Vagina (tissue), 2 donors: ENCODE results near the gene CACNA1C. TPM values are rescaled to one million over a fixed set of nuclear protein-coding genes. Genes with fewer than 3 reads are reported as not detected.

Experiments
- DNase-seq, 2 donors: peaks; one replicate each; pipeline ENCODE4 v3.0.0-alpha.2; 2017; ENCODE audit errors: extremely low spot score in 2 of 2
- H3K27ac ChIP-seq: fragments of 200-600 bp; sonication (generic); one replicate; pipeline ENCODE4 v1.5.1; 2019
- H3K27me3 ChIP-seq: fragments of 200-600 bp; sonication (generic); one replicate; pipeline ENCODE4 v1.5.1; 2019
- H3K36me3 ChIP-seq, 2 donors: fragments of 200-600 bp; sonication (generic); one replicate each; pipeline ENCODE4 v1.5.1; 2017 to 2019
- H3K4me1 ChIP-seq: fragments of 200-600 bp; sonication (generic); one replicate; pipeline ENCODE4 v1.5.1; 2019
- H3K4me3 ChIP-seq, 2 donors: fragments of 200-600 bp; sonication (generic); 1 replicate in 1 of 2; 2 replicates in 1 of 2; pipeline ENCODE4 v1.5.1; 2016 to 2019
- H3K9me3 ChIP-seq: fragments of 200-600 bp; sonication (generic); one replicate; pipeline ENCODE4 v1.5.1; 2019
- POLR2A ChIP-seq, 2 donors: fragments of 450-650 bp; IDR thresholded peaks; one replicate each; pipeline ENCODE4 v1.6.1; 2017; ENCODE audit warnings: antibody characterized with exemption in 2 of 2, mild to moderate bottlenecking in 2 of 2, moderate library complexity in 2 of 2
- POLR2AphosphoS5 ChIP-seq, 2 donors: sonication (generic); formaldehyde crosslinking; IDR thresholded peaks; one replicate each; pipeline ENCODE4 v1.9.0; 2017; ENCODE audit warnings: antibody characterized with exemption in 2 of 2, mild to moderate bottlenecking in 2 of 2, low read depth in 1 of 2; ENCODE audit not compliant: insufficient read depth in 1 of 2
- intact Hi-C: fragments of 100-400 bp; cut with DNase I; formaldehyde crosslinking; loops from one replicate; pipeline ENCODE4 v1.15.1; 2023
- total RNA-seq: library from RNA; depleted of rRNA; stranded (reverse); fragments of >200 nt; gene quantifications from one replicate; pipeline ENCODE4 v1.2.3, GENCODE V29; 2016
- TF ChIP-seq, protein P1 (sequence below), 3 experiments: fragments of 450-650 bp in 2 of 3; fragments of 200-600 bp in 1 of 3; sonication (generic) in 1 of 3; IDR thresholded peaks; one replicate each; pipeline ENCODE4 v1.5.1; 2017 to 2019; ENCODE audit warnings: antibody characterized with exemption in 3 of 3, mild to moderate bottlenecking in 2 of 3, moderate library complexity in 2 of 3

Gene CACNA1C
- total RNA-seq, 1 donor from 2014 or later, result 9.8 TPM

DNA sequence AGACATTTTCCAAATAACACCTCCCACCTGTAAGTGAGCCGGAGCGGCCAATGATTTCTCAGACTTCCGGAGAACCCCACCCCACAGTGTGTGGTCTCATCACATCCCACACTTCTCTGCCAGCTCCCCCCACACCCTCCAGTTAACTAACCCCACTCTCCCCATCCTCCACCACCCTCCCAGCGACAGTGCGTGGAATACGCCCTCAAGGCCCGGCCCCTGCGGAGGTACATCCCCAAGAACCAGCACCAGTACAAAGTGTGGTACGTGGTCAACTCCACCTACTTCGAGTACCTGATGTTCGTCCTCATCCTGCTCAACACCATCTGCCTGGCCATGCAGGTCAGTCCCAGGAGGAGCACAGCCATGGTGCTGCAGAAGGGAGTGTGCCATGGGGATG, 557.6 kb downstream of the CACNA1C start:
- DNase-seq, result no peak
- peaks cover 0 to 5% of the 10 kb centered on the region in 2 donors for H3K36me3 ChIP-seq
- TF ChIP-seq POLR2A (IDR thresholded peaks at IDR 0.05) (no peak), POLR2AphosphoS5 (IDR thresholded peaks at IDR 0.05; ENCODE audit: insufficient read depth in 1 of 2, low read depth in 1 of 2) (no peak)
- TF ChIP-seq, protein P1, sequence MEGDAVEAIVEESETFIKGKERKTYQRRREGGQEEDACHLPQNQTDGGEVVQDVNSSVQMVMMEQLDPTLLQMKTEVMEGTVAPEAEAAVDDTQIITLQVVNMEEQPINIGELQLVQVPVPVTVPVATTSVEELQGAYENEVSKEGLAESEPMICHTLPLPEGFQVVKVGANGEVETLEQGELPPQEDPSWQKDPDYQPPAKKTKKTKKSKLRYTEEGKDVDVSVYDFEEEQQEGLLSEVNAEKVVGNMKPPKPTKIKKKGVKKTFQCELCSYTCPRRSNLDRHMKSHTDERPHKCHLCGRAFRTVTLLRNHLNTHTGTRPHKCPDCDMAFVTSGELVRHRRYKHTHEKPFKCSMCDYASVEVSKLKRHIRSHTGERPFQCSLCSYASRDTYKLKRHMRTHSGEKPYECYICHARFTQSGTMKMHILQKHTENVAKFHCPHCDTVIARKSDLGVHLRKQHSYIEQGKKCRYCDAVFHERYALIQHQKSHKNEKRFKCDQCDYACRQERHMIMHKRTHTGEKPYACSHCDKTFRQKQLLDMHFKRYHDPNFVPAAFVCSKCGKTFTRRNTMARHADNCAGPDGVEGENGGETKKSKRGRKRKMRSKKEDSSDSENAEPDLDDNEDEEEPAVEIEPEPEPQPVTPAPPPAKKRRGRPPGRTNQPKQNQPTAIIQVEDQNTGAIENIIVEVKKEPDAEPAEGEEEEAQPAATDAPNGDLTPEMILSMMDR (IDR thresholded peaks at IDR 0.05), result no peak
- H3K27me3 ChIP-seq, result no peaks in the 10 kb centered on the region
- intact Hi-C loops, result no loop called here
- no peak overlapping the region for H3K4me3 ChIP-seq
- H3K27ac ChIP-seq, result no peak overlapping the region
- no peaks in the 10 kb centered on the region for H3K9me3 ChIP-seq
- peaks cover 20% of the 10 kb centered on the region for H3K4me1 ChIP-seq

DNA sequence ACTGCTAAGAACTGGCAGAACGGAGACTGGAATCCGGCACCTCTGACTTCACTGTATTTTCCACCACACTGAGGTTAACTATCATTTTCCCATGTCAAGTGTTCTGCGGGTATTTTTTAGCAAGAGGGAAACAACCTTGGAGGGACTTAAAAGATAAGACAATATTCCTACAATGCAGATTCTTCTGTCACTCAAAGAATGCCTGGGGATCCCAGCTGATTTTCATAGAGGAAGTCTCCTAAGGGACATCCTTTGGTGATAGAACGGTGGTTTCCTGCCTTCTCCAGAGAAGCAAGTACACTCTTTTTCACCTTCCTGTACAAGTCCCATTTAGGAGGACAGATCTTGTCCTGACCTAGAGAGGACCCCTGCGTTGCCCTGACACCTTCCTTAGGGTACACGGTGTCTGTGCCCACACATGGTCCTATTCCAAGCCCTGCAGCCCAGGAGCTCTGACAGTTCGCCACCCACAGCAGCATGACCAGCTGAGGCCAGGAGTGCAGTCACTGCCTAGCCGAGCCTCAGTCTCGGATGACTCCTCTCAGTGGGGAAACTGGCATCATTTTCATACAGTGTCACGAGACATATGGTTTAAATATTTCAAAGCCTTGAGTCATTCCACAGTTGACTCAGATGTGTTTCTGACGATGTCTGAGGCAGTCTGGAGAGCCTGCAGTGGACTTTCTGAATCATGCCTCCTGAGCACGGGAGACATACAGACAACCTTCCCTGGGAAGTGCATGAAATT, 560.7 kb downstream of the CACNA1C start:
- H3K36me3 ChIP-seq, result peaks cover 0 to 5% of the 10 kb centered on the region in 2 donors
- H3K27ac ChIP-seq, result peak overlapping the region; percentile 77
- intact Hi-C loops, result no loop called here

DNA sequence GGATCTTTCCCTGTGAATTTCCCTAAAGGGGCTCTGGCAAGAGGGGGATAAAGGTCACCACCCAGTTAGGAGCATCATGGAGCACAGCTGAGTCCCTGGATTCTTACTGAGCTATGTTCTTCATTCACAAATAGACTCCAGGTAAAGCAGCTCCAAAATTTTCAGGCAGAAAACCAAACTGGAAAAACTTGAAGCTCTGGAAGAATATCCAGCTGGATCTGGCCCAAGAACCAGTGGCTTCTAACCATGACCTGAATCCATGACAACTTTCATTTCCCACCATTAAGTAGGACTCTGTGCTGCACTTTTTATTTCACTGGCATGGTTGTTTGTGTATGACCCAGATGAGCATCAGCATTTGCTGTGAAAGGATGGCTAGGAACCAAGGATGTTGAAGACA, 561.6 kb downstream of the CACNA1C start:
- Histone ChIP-seq H3K4me3 (no peak overlapping the region), H3K27me3 (no peaks in the 10 kb centered on the region), H3K27ac (peak overlapping the region; percentile 77), H3K4me1 (peaks cover 20% of the 10 kb centered on the region), H3K36me3 (peaks cover 0 to 5% of the 10 kb centered on the region in 2 donors), H3K9me3 (no peaks in the 10 kb centered on the region)
- no peak for DNase-seq
- intact Hi-C loops, result no loop called here
- no peak for TF ChIP-seq POLR2AphosphoS5 (IDR thresholded peaks at IDR 0.05; ENCODE audit: insufficient read depth in 1 of 2, low read depth in 1 of 2)
- TF ChIP-seq, protein P1 (IDR thresholded peaks at IDR 0.05), result no peak
- TF ChIP-seq POLR2A (IDR thresholded peaks at IDR 0.05), result no peak

More for the DNA sequence above, 560.7 kb downstream of the CACNA1C start:
- TF ChIP-seq, protein P1 (IDR thresholded peaks at IDR 0.05), result no peak
- TF ChIP-seq POLR2AphosphoS5 (IDR thresholded peaks at IDR 0.05; ENCODE audit: insufficient read depth in 1 of 2, low read depth in 1 of 2), result peak; percentile 62 to 74
- Histone ChIP-seq H3K4me1 (peaks cover 20% of the 10 kb centered on the region), H3K9me3 (no peaks in the 10 kb centered on the region), H3K4me3 (no peak overlapping the region), H3K27me3 (no peaks in the 10 kb centered on the region)
- peak in 1 of 2 donors; percentile 89 for DNase-seq

DNA sequence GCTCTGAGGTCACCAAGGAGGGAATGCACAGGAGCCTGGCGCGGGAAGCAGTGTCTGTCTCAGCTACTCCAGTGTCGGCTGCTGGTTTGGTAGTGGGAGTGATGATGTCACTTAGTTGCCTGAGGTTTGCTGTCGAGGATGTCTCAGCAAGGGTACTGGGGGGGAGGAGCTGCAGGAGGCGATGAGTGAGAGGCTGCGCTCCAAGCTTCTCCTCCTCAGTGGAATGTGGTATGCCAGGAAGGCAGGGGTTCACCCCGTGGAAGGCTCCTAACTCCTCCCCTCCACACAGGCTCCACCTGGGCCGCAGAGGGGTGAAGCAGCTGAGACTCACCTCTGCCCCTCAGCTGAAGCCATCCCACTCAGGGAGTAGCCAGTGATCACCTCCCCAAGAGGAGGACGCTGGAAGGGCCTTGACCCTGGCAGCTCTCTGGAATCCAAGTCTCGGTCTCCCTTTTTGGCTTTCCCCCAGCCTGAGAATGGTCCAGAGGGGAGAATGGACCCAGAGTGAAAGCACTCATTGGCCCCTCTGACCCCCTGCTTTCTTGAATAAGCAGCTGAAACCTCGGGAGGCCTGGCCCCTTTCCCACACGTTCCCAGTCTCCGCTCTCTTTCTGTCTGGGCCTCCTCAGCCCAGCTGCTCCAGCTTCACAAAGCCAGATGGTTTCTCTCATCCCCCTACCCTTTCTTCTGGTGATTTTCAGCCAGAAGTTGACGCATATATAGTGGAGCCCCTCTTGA, 563.0 kb downstream of the CACNA1C start:
- H3K36me3 ChIP-seq, result no peaks in the 10 kb centered on the region
- intact Hi-C loops, result no loop called here
- no peak overlapping the region for H3K4me3 ChIP-seq
- no peak for DNase-seq
- H3K4me1 ChIP-seq, result peaks cover 20% of the 10 kb centered on the region
- no peaks in the 10 kb centered on the region for H3K27me3 ChIP-seq
- no peak overlapping the region for H3K27ac ChIP-seq
- TF ChIP-seq, protein P1 (IDR thresholded peaks at IDR 0.05), result no peak
- no peak for TF ChIP-seq POLR2AphosphoS5 (IDR thresholded peaks at IDR 0.05; ENCODE audit: insufficient read depth in 1 of 2, low read depth in 1 of 2)
- no peak for TF ChIP-seq POLR2A (IDR thresholded peaks at IDR 0.05)
- H3K9me3 ChIP-seq, result no peaks in the 10 kb centered on the region

DNA sequence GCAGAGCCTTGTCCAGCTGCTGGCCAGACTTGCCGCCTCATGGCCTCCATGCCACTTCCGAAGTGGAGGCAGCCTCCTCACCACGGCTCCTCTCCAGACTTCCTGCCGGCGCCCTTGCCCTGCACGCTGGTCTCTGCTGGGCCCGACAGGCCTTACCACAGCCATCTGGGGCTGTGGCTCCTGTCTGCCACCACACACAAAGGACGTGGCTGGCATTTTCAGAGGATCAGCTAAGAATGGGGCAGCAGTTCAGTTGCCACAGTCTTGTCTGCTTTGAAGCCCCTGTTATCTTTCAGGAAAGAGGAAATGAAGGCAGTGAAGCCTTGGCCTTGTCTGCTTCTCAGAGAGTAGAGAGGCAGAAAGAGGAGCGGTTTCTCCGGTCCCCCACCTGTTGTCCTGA, 564.0 kb downstream of the CACNA1C start:
- H3K9me3 ChIP-seq, result no peaks in the 10 kb centered on the region
- H3K4me3 ChIP-seq, result no peak overlapping the region
- peaks cover 20% of the 10 kb centered on the region for H3K4me1 ChIP-seq
- DNase-seq, result no peak
- TF ChIP-seq, protein P1 (IDR thresholded peaks at IDR 0.05), result no peak
- TF ChIP-seq POLR2A (IDR thresholded peaks at IDR 0.05) (no peak), POLR2AphosphoS5 (IDR thresholded peaks at IDR 0.05; ENCODE audit: insufficient read depth in 1 of 2, low read depth in 1 of 2) (no peak)
- no peaks in the 10 kb centered on the region for H3K36me3 ChIP-seq
- intact Hi-C loops, result no loop called here
- H3K27me3 ChIP-seq, result no peaks in the 10 kb centered on the region
- no peak overlapping the region for H3K27ac ChIP-seq
